ENCODE measurements around the gene CACNA2D4. TPM values are rescaled to one million over a fixed set of nuclear protein-coding genes. Genes with fewer than 3 reads are reported as not detected.

CACNA2D4 gene
- total RNA-seq, 1 donor from 2014 or later: 6.1 TPM

DNA sequence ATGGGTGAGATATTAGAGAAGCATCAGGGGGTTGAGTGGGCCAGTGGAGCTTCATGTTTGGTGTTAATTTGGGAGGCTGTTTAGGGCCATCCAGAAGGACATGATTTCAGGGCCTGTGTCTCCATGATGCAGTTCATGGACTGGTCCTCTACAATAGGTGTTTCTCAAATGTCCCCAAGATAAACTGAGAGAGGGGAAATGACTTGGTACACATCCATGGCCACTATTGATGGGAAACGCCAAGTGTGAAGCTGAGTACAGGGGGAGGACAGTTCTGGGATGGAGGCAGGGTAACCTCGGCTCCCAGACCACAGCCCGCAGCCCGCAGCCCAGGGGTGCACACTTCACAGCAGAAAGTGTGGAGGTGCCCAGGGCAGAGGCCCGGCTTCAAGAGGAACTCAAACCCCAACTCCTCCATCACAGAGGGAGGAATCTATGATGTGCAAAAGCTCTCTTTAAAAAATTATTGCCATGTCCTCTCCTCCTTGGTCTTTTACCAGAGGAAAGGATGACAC, 33.3 kb downstream of the CACNA2D4 start:
- no peaks in the 10 kb centered on the region for H3K36me3 Mint-ChIP-seq (ENCODE audit: low read depth)
- H3K4me3 Mint-ChIP-seq: no peak overlapping the region
- peaks cover 5% of the 10 kb centered on the region for H3K27me3 Mint-ChIP-seq (ENCODE audit: insufficient read depth)
- no peaks in the 10 kb centered on the region for H3K4me1 Mint-ChIP-seq (ENCODE audit: low read depth)
- H3K27ac Mint-ChIP-seq: no peak overlapping the region
- intact Hi-C loops (cut with micrococcal nuclease): no loop called here
- DNase-seq (ENCODE audit: low spot score): no peak
- H3K9me3 Mint-ChIP-seq: no peaks in the 10 kb centered on the region

DNA sequence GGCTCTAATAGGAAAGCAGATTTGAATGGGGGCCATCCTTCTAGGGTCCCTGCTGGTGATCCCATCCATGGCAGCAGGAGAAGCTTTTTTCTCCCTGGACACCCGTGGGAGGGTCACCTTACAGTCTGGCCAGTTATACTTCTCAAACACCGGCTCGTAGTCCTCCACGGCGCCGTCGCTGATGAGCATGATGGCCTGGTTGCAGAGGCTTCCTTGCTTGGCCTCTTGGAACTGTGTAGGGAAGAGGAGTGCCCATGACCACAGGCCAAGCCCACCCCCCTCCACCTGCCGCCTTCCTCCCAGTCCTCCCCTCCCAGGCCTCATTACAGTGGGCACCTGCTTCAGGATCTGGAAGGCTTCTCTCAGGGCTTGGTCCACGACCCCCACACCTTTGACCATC, 33.8 kb downstream of the CACNA2D4 start:
- no peaks in the 10 kb centered on the region for H3K4me1 Mint-ChIP-seq (ENCODE audit: low read depth)
- H3K36me3 Mint-ChIP-seq (ENCODE audit: low read depth): no peaks in the 10 kb centered on the region
- no peaks in the 10 kb centered on the region for H3K9me3 Mint-ChIP-seq
- H3K4me3 Mint-ChIP-seq: no peak overlapping the region
- no peak for DNase-seq (ENCODE audit: low spot score)
- peaks cover 5% of the 10 kb centered on the region for H3K27me3 Mint-ChIP-seq (ENCODE audit: insufficient read depth)
- no peak overlapping the region for H3K27ac Mint-ChIP-seq
- intact Hi-C loops (cut with micrococcal nuclease): no loop called here

- H3K27me3 Mint-ChIP-seq (ENCODE audit: insufficient read depth): peaks cover 3% of the 10 kb centered on the region
- H3K27ac Mint-ChIP-seq: no peak overlapping the region
- no peaks in the 10 kb centered on the region for H3K4me1 Mint-ChIP-seq (ENCODE audit: low read depth)
- no peaks in the 10 kb centered on the region for H3K9me3 Mint-ChIP-seq
- H3K36me3 Mint-ChIP-seq (ENCODE audit: low read depth): no peaks in the 10 kb centered on the region
- no peak overlapping the region for H3K4me3 Mint-ChIP-seq
- no peak for DNase-seq (ENCODE audit: low spot score)
- intact Hi-C loops (cut with micrococcal nuclease): no loop called here
These were observed 34.9 kb downstream of the CACNA2D4 start for GRCh38 chr12:1883513-1883912.

GRCh38 chr12:1882850-1883470, 35.5 kb downstream of the CACNA2D4 start:
- Mint-ChIP-seq H3K4me1 (ENCODE audit: low read depth) (no peaks in the 10 kb centered on the region), H3K27ac (no peak overlapping the region), H3K36me3 (ENCODE audit: low read depth) (no peaks in the 10 kb centered on the region), H3K9me3 (no peaks in the 10 kb centered on the region), H3K27me3 (ENCODE audit: insufficient read depth) (no peaks in the 10 kb centered on the region), H3K4me3 (no peak overlapping the region)
- DNase-seq (ENCODE audit: low spot score): no peak
- intact Hi-C loops (cut with micrococcal nuclease): no loop called here

DNA sequence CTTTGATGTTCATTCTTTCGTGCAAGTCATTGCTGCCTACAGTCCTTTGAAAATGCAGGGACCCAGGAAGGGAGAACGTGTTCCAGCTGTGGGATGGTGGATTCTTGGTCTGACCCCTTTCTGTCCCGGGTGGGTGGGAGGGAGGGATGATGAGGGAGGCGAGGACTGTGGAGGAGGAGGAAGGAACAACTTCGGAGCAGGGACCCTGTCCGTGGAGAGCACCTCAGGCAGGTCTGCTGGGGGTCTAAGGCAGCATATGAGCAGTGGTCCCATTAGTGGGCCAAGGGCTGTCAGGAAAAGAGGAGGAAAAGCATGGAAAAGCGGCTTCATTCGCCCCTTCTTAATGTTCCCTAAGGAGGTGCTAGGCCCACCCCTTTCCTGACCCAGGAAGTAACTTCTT, 36.0 kb downstream of the CACNA2D4 start:
- intact Hi-C loops (cut with micrococcal nuclease): no loop called here
- Mint-ChIP-seq H3K9me3 (no peaks in the 10 kb centered on the region), H3K4me3 (no peak overlapping the region), H3K36me3 (ENCODE audit: low read depth) (no peaks in the 10 kb centered on the region), H3K27ac (no peak overlapping the region), H3K27me3 (ENCODE audit: insufficient read depth) (no peaks in the 10 kb centered on the region), H3K4me1 (ENCODE audit: low read depth) (no peaks in the 10 kb centered on the region)
- DNase-seq (ENCODE audit: low spot score): no peak

DNA sequence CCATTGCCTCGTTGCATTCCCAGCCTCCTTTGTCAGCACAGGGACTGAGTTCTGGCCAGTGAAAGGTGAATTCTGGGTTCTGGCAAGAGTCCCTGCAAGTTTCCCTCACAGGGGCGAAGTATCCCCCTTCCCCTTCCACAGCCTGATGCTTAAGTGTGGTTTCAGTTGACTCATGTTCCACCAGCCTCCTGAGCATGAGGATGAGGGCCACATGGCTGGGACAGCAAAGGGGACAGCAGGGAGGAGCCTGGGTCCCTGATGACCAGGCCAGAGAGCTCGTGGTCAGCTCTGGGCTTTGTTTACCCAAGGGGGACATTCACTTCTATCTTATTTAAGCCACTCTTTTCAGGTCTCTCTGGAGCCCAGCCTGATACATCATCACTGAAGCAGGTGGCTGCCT, 36.5 kb downstream of the CACNA2D4 start:
- H3K36me3 Mint-ChIP-seq (ENCODE audit: low read depth): no peaks in the 10 kb centered on the region
- no peak overlapping the region for H3K4me3 Mint-ChIP-seq
- H3K9me3 Mint-ChIP-seq: no peaks in the 10 kb centered on the region
- intact Hi-C loops (cut with micrococcal nuclease): no loop called here
- no peak for DNase-seq (ENCODE audit: low spot score)
- H3K27me3 Mint-ChIP-seq (ENCODE audit: insufficient read depth): no peaks in the 10 kb centered on the region
- no peak overlapping the region for H3K27ac Mint-ChIP-seq
- no peaks in the 10 kb centered on the region for H3K4me1 Mint-ChIP-seq (ENCODE audit: low read depth)

- DNase-seq (ENCODE audit: low spot score): no peak
- H3K4me3 Mint-ChIP-seq: no peak overlapping the region
- no peaks in the 10 kb centered on the region for H3K9me3 Mint-ChIP-seq
- H3K4me1 Mint-ChIP-seq (ENCODE audit: low read depth): no peaks in the 10 kb centered on the region
- intact Hi-C loops (cut with micrococcal nuclease): no loop called here
- no peaks in the 10 kb centered on the region for H3K36me3 Mint-ChIP-seq (ENCODE audit: low read depth)
- H3K27me3 Mint-ChIP-seq (ENCODE audit: insufficient read depth): no peaks in the 10 kb centered on the region
- no peak overlapping the region for H3K27ac Mint-ChIP-seq
These were observed 37.2 kb downstream of the CACNA2D4 start for GRCh38 chr12:1881301-1881700.

- Mint-ChIP-seq H3K9me3 (no peaks in the 10 kb centered on the region), H3K4me3 (no peak overlapping the region), H3K27ac (no peak overlapping the region), H3K36me3 (ENCODE audit: low read depth) (no peaks in the 10 kb centered on the region), H3K4me1 (ENCODE audit: low read depth) (no peaks in the 10 kb centered on the region), H3K27me3 (ENCODE audit: insufficient read depth) (no peaks in the 10 kb centered on the region)
- DNase-seq (ENCODE audit: low spot score): no peak
- intact Hi-C loops (cut with micrococcal nuclease): no loop called here
These were observed 37.6 kb downstream of the CACNA2D4 start for GRCh38 chr12:1880876-1881275.

GRCh38 chr12:1880153-1880845, 38.2 kb downstream of the CACNA2D4 start:
- no peak for DNase-seq (ENCODE audit: low spot score)
- Mint-ChIP-seq H3K4me1 (ENCODE audit: low read depth) (no peaks in the 10 kb centered on the region), H3K9me3 (no peaks in the 10 kb centered on the region), H3K27ac (no peak overlapping the region), H3K36me3 (ENCODE audit: low read depth) (no peaks in the 10 kb centered on the region), H3K27me3 (ENCODE audit: insufficient read depth) (no peaks in the 10 kb centered on the region), H3K4me3 (no peak overlapping the region)
- intact Hi-C loops (cut with micrococcal nuclease): no loop called here

- no peaks in the 10 kb centered on the region for H3K9me3 Mint-ChIP-seq
These were observed 38.8 kb downstream of the CACNA2D4 start for GRCh38 chr12:1879633-1880032.

GRCh38 chr12:1878695-1879094, 39.8 kb downstream of the CACNA2D4 start:
- Mint-ChIP-seq H3K27ac (no peak overlapping the region), H3K4me3 (no peak overlapping the region), H3K4me1 (ENCODE audit: low read depth) (no peaks in the 10 kb centered on the region), H3K27me3 (ENCODE audit: insufficient read depth) (peaks cover 2% of the 10 kb centered on the region), H3K36me3 (ENCODE audit: low read depth) (no peaks in the 10 kb centered on the region), H3K9me3 (no peaks in the 10 kb centered on the region)
- no peak for DNase-seq (ENCODE audit: low spot score)
- intact Hi-C loops (cut with micrococcal nuclease): no loop called here

More at GRCh38 chr12:1879633-1880032, 38.8 kb downstream of the CACNA2D4 start:
- DNase-seq (ENCODE audit: low spot score): no peak
- Mint-ChIP-seq H3K4me3 (no peak overlapping the region), H3K4me1 (ENCODE audit: low read depth) (no peaks in the 10 kb centered on the region), H3K36me3 (ENCODE audit: low read depth) (no peaks in the 10 kb centered on the region), H3K27me3 (ENCODE audit: insufficient read depth) (no peaks in the 10 kb centered on the region), H3K27ac (no peak overlapping the region)
- intact Hi-C loops (cut with micrococcal nuclease): no loop called here

- Mint-ChIP-seq H3K9me3 (no peaks in the 10 kb centered on the region), H3K27ac (no peak overlapping the region), H3K4me3 (no peak overlapping the region), H3K36me3 (ENCODE audit: low read depth) (no peaks in the 10 kb centered on the region), H3K4me1 (ENCODE audit: low read depth) (no peaks in the 10 kb centered on the region), H3K27me3 (ENCODE audit: insufficient read depth) (peaks cover 4% of the 10 kb centered on the region)
- no peak for DNase-seq (ENCODE audit: low spot score)
- intact Hi-C loops (cut with micrococcal nuclease): no loop called here
These were observed 40.2 kb downstream of the CACNA2D4 start for GRCh38 chr12:1878214-1878613.

DNA sequence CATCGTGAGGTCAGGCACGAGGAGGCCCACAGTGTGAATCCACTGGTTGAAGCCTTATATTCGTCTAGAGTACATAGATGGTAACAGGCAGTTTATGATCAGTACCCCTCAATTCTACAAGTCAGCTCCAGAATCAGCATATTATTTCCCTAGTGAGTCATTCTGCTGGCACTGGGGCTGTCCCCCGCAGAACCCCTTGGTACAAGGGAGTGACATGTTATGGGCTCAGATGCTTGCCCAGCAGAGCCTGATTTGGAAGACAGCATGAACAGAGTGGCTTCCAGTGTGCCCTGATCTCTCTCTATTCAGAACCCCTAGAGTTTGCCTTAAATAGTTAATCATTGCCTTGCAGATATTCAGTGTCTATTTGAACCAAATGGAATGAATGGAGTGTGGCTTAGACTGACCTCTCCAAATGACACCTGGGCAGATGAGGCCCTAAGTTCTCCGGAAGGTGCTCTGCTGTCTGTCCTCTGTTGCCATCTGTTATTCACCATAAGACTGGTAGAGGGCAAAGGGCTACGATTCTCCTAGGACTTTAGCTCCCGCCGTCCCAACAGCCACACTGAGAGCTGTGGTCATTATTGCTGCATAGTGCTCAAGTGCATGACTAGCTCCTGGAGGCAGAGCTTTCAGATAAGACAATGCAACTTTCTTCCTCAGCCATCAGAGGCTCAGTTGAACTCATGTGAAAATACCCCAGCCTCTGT, 41.1 kb downstream of the CACNA2D4 start:
- Mint-ChIP-seq H3K27ac (no peak overlapping the region), H3K36me3 (ENCODE audit: low read depth) (no peaks in the 10 kb centered on the region), H3K27me3 (ENCODE audit: insufficient read depth) (peaks cover 7% of the 10 kb centered on the region), H3K9me3 (no peaks in the 10 kb centered on the region), H3K4me3 (no peak overlapping the region), H3K4me1 (ENCODE audit: low read depth) (no peaks in the 10 kb centered on the region)
- intact Hi-C loops (cut with micrococcal nuclease): no loop called here
- DNase-seq (ENCODE audit: low spot score): no peak
